Thyroid gland (tissue), 4 donors: ENCODE results near the gene GET4.

Experiments used
- POLR2A ChIP-seq, 2 donors: fragments of 450-650 bp; IDR thresholded peaks; one replicate each; pipeline ENCODE4 v1.6.1; 2017; ENCODE audit warnings: antibody characterized with exemption in 2 of 2, mild to moderate bottlenecking in 2 of 2, moderate library complexity in 1 of 2
- TF ChIP-seq, protein P1 (sequence below), 6 experiments: fragments of 200-600 bp in 3 of 6; fragments of 450-650 bp in 3 of 6; sonication (generic) in 3 of 6; IDR thresholded peaks; one replicate each; pipeline ENCODE4 v1.5.1; 2016 to 2019; ENCODE audit warnings: antibody characterized with exemption in 6 of 6, mild to moderate bottlenecking in 2 of 6, inconsistent platforms in 1 of 6, moderate library complexity in 1 of 6

DNA sequence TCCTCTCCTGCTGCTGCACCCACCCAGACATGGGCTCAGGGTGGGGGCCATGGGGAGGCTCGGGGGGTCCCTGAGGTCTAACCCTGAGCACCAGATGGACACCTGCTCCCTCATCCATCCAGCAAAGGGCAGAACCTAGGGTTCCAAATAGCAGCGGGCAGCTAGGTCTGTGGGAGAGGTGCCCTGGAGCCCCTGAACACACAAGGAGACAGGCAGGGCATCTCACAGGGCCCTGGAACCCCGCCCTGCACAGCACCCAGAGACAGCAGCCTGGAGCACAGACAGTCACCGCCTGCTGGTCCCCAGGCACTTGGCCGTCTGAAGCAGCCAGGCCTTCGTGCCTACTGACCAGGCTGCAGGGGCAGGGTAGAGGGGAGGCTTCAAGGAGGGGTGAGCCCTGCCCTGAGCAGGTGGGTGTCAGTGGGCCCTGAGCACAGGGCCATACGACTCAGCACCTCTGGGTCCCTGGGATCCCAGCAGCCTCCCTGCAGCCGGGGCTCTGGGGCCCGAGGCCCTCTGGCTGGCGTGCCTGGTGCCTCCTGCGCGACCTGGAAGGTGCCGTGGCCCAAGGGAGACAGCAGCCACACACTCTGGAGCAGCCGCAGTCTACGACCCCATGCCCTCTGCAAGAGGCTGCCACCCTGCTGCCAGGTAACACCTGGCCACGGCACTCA is 38.3 kb downstream of the GET4 start:
- TF ChIP-seq, protein P1, sequence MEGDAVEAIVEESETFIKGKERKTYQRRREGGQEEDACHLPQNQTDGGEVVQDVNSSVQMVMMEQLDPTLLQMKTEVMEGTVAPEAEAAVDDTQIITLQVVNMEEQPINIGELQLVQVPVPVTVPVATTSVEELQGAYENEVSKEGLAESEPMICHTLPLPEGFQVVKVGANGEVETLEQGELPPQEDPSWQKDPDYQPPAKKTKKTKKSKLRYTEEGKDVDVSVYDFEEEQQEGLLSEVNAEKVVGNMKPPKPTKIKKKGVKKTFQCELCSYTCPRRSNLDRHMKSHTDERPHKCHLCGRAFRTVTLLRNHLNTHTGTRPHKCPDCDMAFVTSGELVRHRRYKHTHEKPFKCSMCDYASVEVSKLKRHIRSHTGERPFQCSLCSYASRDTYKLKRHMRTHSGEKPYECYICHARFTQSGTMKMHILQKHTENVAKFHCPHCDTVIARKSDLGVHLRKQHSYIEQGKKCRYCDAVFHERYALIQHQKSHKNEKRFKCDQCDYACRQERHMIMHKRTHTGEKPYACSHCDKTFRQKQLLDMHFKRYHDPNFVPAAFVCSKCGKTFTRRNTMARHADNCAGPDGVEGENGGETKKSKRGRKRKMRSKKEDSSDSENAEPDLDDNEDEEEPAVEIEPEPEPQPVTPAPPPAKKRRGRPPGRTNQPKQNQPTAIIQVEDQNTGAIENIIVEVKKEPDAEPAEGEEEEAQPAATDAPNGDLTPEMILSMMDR (IDR thresholded peaks at IDR 0.05) = no peak
- TF ChIP-seq POLR2A (IDR thresholded peaks at IDR 0.05) = no peak
